Astrocyte of the cerebellum (primary cell): ENCODE data around the gene KDR.

Source experiments
- DNase-seq: peaks from one replicate; pipeline ENCODE4 v3.0.0-alpha.2; 2011; ENCODE audit warnings: low read depth
- H3K4me3 ChIP-seq: 2 replicates; pipeline ENCODE4 v1.5.1; 2011; ENCODE audit warnings: mild to moderate bottlenecking, low read depth, low read length, moderate library complexity
- CTCF ChIP-seq: IDR thresholded peaks from 2 replicates; pipeline ENCODE4 v1.5.1; 2012; ENCODE audit warnings: low read length, low read depth, moderate library complexity, mild to moderate bottlenecking; ENCODE audit errors: missing control alignments
- in situ Hi-C: cut with HindIII; loops from 2 replicates; pipeline ENCODE4 v1.10.0; 2017; ENCODE audit warnings: low sequenced_read_pairs

The KDR gene

GRCh38 chr4:55087009-55087912, 38.1 kb downstream of the KDR start:
- no peak overlapping the region for H3K4me3 ChIP-seq
- no peak for TF ChIP-seq CTCF
- in situ Hi-C loops, result no loop called here
- DNase-seq, result no peak

GRCh38 chr4:55086578-55086977, 38.8 kb downstream of the KDR start:
- H3K4me3 ChIP-seq, result no peak overlapping the region
- in situ Hi-C loops, result no loop called here
- no peak for TF ChIP-seq CTCF
- DNase-seq, result no peak

GRCh38 chr4:55083735-55084134, 41.7 kb downstream of the KDR start:
- in situ Hi-C loops, result no loop called here
- H3K4me3 ChIP-seq, result no peak overlapping the region
- no peak for DNase-seq
- TF ChIP-seq CTCF, result no peak

GRCh38 chr4:55082756-55083155, 42.6 kb downstream of the KDR start:
- H3K4me3 ChIP-seq, result no peak overlapping the region
- no peak for TF ChIP-seq CTCF
- no peak for DNase-seq
- in situ Hi-C loops, result no loop called here

- no peak for TF ChIP-seq CTCF
- in situ Hi-C loops, result no loop called here
- no peak overlapping the region for H3K4me3 ChIP-seq
- DNase-seq, result no peak
Measured at GRCh38 chr4:55080174-55080865, 45.1 kb downstream of the KDR start.

GRCh38 chr4:55079451-55080173, 45.8 kb downstream of the KDR start:
- H3K4me3 ChIP-seq, result no peak overlapping the region
- in situ Hi-C loops, result no loop called here
- no peak for TF ChIP-seq CTCF
- DNase-seq, result no peak
